Keratinocyte (primary cell): Measurements from ENCODE around the gene RSPH1. TPM values are rescaled to one million over a fixed set of nuclear protein-coding genes. Genes with fewer than 3 reads are reported as not detected.

Source experiments
- DNase-seq: peaks from one replicate; pipeline ENCODE4 v3.0.0-alpha.2; 2011; ENCODE audit warnings: low read depth, missing footprints, low spot score
- FAIRE-seq: peaks from 2 replicates; lab custom pipeline; 2011; peaks lifted over from hg19 to GRCh38; lab: Jason Lieb, UNC
- H2AFZ ChIP-seq: 2 replicates; pipeline ENCODE4 v1.6.0; 2012; ENCODE audit warnings: low read length, control low read depth, inconsistent platforms; ENCODE audit not compliant: control insufficient read depth
- H3K27ac ChIP-seq: 2 replicates; pipeline ENCODE4 v1.5.1; 2011; ENCODE audit warnings: low read length; ENCODE audit not compliant: control insufficient read depth, insufficient read depth
- H3K27me3 ChIP-seq: 3 replicates; pipeline ENCODE4 v1.6.0; 2011; ENCODE audit warnings: low read length; ENCODE audit not compliant: control insufficient read depth, insufficient read depth; ENCODE audit errors: extremely low read depth
- H3K36me3 ChIP-seq, 2 experiments: 2 replicates in 1 of 2; 3 replicates in 1 of 2; pipeline ENCODE4 v1.5.1; 2011; ENCODE audit warnings: low read length in 2 of 2, mild to moderate bottlenecking in 1 of 2; ENCODE audit not compliant: control insufficient read depth in 2 of 2, insufficient read depth in 2 of 2; ENCODE audit errors: extremely low read depth in 1 of 2
- H3K4me1 ChIP-seq: 3 replicates; pipeline ENCODE4 v1.5.1; 2011; ENCODE audit warnings: low read length; ENCODE audit not compliant: control insufficient read depth, insufficient read depth; ENCODE audit errors: extremely low read depth
- H3K4me2 ChIP-seq: 3 replicates; pipeline ENCODE4 v1.6.0; 2011; ENCODE audit warnings: low read depth, low read length; ENCODE audit not compliant: control insufficient read depth, insufficient read depth; ENCODE audit errors: extremely low read depth
- H3K4me3 ChIP-seq, 3 experiments: fragments of 200-600 bp in 1 of 3; sonication (generic) in 1 of 3; 2 replicates in 2 of 3; 3 replicates in 1 of 3; pipeline ENCODE4 v1.5.1; 2011 to 2016; ENCODE audit warnings: low read length in 3 of 3, mild to moderate bottlenecking in 3 of 3, control low read depth in 2 of 3, inconsistent platforms in 1 of 3, low read depth in 1 of 3, mixed read lengths in 1 of 3, mixed run types in 1 of 3, moderate library complexity in 1 of 3; ENCODE audit not compliant: control insufficient read depth in 2 of 3, insufficient read depth in 2 of 3; ENCODE audit errors: extremely low read depth in 1 of 3
- H3K79me2 ChIP-seq: 2 replicates; pipeline ENCODE4 v1.6.0; 2012; ENCODE audit warnings: low read length; ENCODE audit not compliant: control insufficient read depth, insufficient read depth
- H3K9ac ChIP-seq: 3 replicates; pipeline ENCODE4 v1.6.0; 2011; ENCODE audit warnings: low read length; ENCODE audit not compliant: control insufficient read depth, insufficient read depth; ENCODE audit errors: extremely low read depth
- H3K9me1 ChIP-seq: 3 replicates; pipeline ENCODE4 v1.6.0; 2011; ENCODE audit warnings: low read length; ENCODE audit not compliant: control insufficient read depth, insufficient read depth; ENCODE audit errors: extremely low read depth
- H3K9me3 ChIP-seq: 2 replicates; pipeline ENCODE4 v1.5.1; 2012; ENCODE audit warnings: low read depth, low read length; ENCODE audit not compliant: control insufficient read depth
- H4K20me1 ChIP-seq: 3 replicates; pipeline ENCODE4 v1.6.0; 2011; ENCODE audit warnings: low read length; ENCODE audit not compliant: control insufficient read depth, insufficient read depth; ENCODE audit errors: extremely low read depth
- EZH2 ChIP-seq: IDR thresholded peaks from one replicate; pipeline ENCODE4 v1.6.1; 2012; ENCODE audit warnings: inconsistent platforms, mild to moderate bottlenecking, low read length, moderate library complexity
- dilution Hi-C: fragments of 300-500 bp; cut with MboI; formaldehyde crosslinking; loops from one replicate; pipeline ENCODE4 v1.7.0; 2020; ENCODE audit warnings: low sequenced_read_pairs; ENCODE audit not compliant: extremely low pct_ligation_motif_present
- polyA plus RNA-seq, 5 experiments: library from polyadenylated mRNA; depleted of rRNA in 3 of 5; stranded (reverse) in 3 of 5; stranded (forward) in 1 of 5; unstranded in 1 of 5; fragments of >200 nt; gene quantifications; 1 replicate in 1 of 5; 2 replicates in 3 of 5; 3 replicates in 1 of 5; pipeline versions ENCODE4 v1.2.1 to v1.2.3, GENCODE V29; 2011 to 2012; ENCODE audit warnings: missing spikeins in 2 of 5, low read depth in 1 of 5, low replicate concordance in 1 of 5
- TF ChIP-seq, protein P1 (sequence below), 3 experiments: IDR thresholded peaks in 1 of 3; conservative IDR thresholded peaks in 1 of 3; optimal IDR thresholded peaks in 1 of 3; 2 replicates in 2 of 3; 3 replicates in 1 of 3; pipeline versions ENCODE3 to v1.5.1; 2011; ENCODE audit warnings: low read length in 3 of 3, mild to moderate bottlenecking in 3 of 3, moderate library complexity in 2 of 3, control low read depth in 1 of 3, inconsistent platforms in 1 of 3; ENCODE audit not compliant: insufficient read depth in 2 of 3; ENCODE audit errors: extremely low read depth in 1 of 3

The RSPH1 gene
- polyA plus RNA-seq, 1 donor (not counting 4 experiments of a cell fraction or from before 2014, with no cell fraction given) = 0.50 TPM

DNA sequence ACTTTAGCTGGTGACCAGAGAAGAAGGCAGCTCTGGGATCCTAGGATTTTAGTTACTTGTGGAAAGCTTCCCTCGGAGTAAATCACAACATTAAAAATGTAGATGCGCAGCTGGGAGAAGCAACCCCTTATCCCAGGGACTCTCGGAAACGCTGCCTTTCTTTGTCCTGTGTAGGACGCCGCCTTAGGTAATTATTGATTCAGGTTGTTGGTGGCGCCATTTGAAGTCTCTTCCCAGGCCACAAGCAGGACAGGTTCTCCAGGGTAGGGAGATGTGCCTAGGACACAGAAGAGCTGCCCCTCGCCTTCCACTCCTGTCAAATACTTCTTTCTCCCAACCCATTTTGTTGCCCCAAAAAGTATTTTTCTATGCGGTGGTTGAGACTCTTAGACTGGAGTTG, 27.9 kb upstream of the RSPH1 start:
- H3K79me2 ChIP-seq = no peaks in the 10 kb centered on the region
- peaks cover 4 to 5% of the 10 kb centered on the region in 2 experiments for H3K36me3 ChIP-seq
- DNase-seq = no peak
- H3K27me3 ChIP-seq = no peaks in the 10 kb centered on the region
- no peak overlapping the region for H3K27ac ChIP-seq
- TF ChIP-seq EZH2 = no peak
- TF ChIP-seq, protein P1, sequence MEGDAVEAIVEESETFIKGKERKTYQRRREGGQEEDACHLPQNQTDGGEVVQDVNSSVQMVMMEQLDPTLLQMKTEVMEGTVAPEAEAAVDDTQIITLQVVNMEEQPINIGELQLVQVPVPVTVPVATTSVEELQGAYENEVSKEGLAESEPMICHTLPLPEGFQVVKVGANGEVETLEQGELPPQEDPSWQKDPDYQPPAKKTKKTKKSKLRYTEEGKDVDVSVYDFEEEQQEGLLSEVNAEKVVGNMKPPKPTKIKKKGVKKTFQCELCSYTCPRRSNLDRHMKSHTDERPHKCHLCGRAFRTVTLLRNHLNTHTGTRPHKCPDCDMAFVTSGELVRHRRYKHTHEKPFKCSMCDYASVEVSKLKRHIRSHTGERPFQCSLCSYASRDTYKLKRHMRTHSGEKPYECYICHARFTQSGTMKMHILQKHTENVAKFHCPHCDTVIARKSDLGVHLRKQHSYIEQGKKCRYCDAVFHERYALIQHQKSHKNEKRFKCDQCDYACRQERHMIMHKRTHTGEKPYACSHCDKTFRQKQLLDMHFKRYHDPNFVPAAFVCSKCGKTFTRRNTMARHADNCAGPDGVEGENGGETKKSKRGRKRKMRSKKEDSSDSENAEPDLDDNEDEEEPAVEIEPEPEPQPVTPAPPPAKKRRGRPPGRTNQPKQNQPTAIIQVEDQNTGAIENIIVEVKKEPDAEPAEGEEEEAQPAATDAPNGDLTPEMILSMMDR (optimal IDR thresholded peaks at IDR 0.05 in 1 of 3, IDR thresholded peaks at IDR 0.05 in 1 of 3, conservative IDR thresholded peaks at IDR 0.05 in 1 of 3; ENCODE audit: extremely low read depth in 1 of 3, insufficient read depth in 2 of 3, low read length in 3 of 3) = no peak
- no peaks in the 10 kb centered on the region for H3K9me1 ChIP-seq
- FAIRE-seq = no peak
- H2AFZ ChIP-seq = no peak overlapping the region
- no peaks in the 10 kb centered on the region for H4K20me1 ChIP-seq
- no peak overlapping the region for H3K4me3 ChIP-seq
- no peak overlapping the region for H3K9ac ChIP-seq
- no peak overlapping the region for H3K4me2 ChIP-seq
- peaks cover 5% of the 10 kb centered on the region for H3K4me1 ChIP-seq
- no peaks in the 10 kb centered on the region for H3K9me3 ChIP-seq
- dilution Hi-C loops = no loop called here

DNA sequence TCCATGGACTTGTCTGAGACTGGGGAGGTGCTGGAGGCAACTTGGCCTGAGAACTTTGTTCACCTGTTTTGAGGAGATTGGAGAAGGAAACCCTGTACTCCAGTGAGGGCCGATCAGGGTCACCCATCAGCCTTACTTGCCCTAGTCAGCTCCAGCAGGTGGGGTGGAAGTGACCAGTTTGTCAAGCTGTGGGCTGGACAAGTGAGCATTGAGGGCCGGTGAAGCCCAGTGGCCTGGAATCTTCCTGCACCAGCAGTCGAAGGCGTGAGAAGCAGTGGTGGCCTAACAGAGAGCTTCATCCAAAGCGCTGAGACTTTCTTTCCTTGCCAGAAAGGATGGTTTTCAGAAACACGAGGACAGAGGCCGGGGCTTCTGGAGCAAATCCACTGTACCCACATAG, 27.2 kb upstream of the RSPH1 start:
- TF ChIP-seq, protein P1 (optimal IDR thresholded peaks at IDR 0.05 in 1 of 3, IDR thresholded peaks at IDR 0.05 in 1 of 3, conservative IDR thresholded peaks at IDR 0.05 in 1 of 3; ENCODE audit: extremely low read depth in 1 of 3, insufficient read depth in 2 of 3, low read length in 3 of 3) = no peak
- no peak for TF ChIP-seq EZH2
- Histone ChIP-seq H3K27me3 (no peaks in the 10 kb centered on the region), H3K4me3 (no peak overlapping the region), H3K36me3 (peaks cover 8 to 11% of the 10 kb centered on the region in 2 experiments), H3K4me2 (no peak overlapping the region), H3K9me1 (no peaks in the 10 kb centered on the region), H3K27ac (no peak overlapping the region), H3K9ac (no peak overlapping the region), H3K79me2 (no peaks in the 10 kb centered on the region), H2AFZ (no peak overlapping the region), H3K4me1 (peaks cover 5% of the 10 kb centered on the region), H4K20me1 (no peaks in the 10 kb centered on the region), H3K9me3 (no peaks in the 10 kb centered on the region)
- FAIRE-seq = no peak
- no peak for DNase-seq
- dilution Hi-C loops = no loop called here
